Bronchial epithelial cell (primary cell): ENCODE data around the gene ASF1B. TPM values are rescaled to one million over a fixed set of nuclear protein-coding genes. Genes with fewer than 3 reads are reported as not detected.

Source experiments
- DNase-seq: peaks from one replicate; pipeline ENCODE4 v3.0.0-alpha.2; 2010; ENCODE audit warnings: low read depth
- FAIRE-seq: peaks from 2 replicates; lab custom pipeline; 2011; peaks lifted over from hg19 to GRCh38; lab: Jason Lieb, UNC
- H3K27me3 ChIP-seq: 2 replicates; pipeline ENCODE4 v1.5.1; 2011; ENCODE audit warnings: low read length; ENCODE audit not compliant: control insufficient read depth, insufficient read depth
- H3K36me3 ChIP-seq: 2 replicates; pipeline ENCODE4 v1.5.1; 2011; ENCODE audit warnings: low read length; ENCODE audit not compliant: control insufficient read depth, insufficient read depth
- H3K4me3 ChIP-seq: 2 replicates; pipeline ENCODE4 v1.5.1; 2011; ENCODE audit warnings: mild to moderate bottlenecking, low read depth, low read length, control low read depth
- total RNA-seq: library from RNA; depleted of rRNA; stranded (reverse); fragments of >200 nt; gene quantifications from 2 replicates; pipeline ENCODE4 v1.2.1, GENCODE V29; 2014
- TF ChIP-seq, protein P1 (sequence below): IDR thresholded peaks from 2 replicates; pipeline ENCODE4 v1.5.1; 2011; ENCODE audit warnings: mild to moderate bottlenecking, moderate library complexity, low read length, control low read depth, inconsistent platforms; ENCODE audit not compliant: insufficient read depth, severe bottlenecking

Gene ASF1B
- total RNA-seq, 1 donor from 2014 or later, result 0.53 TPM

DNA sequence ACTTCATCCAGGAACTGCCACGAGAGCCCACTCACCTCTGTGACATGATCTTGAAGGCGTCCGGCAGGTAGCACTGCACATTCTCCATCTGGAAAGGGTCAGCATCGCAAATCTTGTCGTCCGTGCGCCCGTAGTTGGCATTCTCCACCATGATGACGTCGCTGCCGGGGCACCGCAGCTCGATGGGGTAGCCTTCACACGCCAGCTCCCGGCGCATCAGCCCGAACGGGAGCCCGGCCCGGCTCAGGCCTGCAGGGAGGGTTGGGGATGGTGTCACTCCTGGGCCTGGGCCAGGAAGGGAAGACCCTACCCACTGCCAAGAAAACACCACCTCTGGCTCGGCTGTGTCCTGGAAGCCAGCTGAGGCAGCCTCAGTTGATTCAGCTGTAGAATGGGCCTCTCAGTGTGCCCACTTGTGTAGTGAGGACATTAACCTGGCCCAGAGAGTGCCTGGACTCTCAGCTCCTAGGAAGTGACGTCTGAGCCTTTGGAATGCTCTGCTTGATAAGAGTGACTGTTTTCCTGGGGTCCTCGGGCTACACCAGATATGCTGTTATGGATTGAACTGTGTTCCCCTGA lies 41.2 kb upstream of the ASF1B start:
- Histone ChIP-seq H3K4me3 (no peak overlapping the region), H3K27me3 (no peaks in the 10 kb centered on the region), H3K36me3 (no peaks in the 10 kb centered on the region)
- no peak for FAIRE-seq
- TF ChIP-seq, protein P1, sequence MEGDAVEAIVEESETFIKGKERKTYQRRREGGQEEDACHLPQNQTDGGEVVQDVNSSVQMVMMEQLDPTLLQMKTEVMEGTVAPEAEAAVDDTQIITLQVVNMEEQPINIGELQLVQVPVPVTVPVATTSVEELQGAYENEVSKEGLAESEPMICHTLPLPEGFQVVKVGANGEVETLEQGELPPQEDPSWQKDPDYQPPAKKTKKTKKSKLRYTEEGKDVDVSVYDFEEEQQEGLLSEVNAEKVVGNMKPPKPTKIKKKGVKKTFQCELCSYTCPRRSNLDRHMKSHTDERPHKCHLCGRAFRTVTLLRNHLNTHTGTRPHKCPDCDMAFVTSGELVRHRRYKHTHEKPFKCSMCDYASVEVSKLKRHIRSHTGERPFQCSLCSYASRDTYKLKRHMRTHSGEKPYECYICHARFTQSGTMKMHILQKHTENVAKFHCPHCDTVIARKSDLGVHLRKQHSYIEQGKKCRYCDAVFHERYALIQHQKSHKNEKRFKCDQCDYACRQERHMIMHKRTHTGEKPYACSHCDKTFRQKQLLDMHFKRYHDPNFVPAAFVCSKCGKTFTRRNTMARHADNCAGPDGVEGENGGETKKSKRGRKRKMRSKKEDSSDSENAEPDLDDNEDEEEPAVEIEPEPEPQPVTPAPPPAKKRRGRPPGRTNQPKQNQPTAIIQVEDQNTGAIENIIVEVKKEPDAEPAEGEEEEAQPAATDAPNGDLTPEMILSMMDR, result no peak
- no peak for DNase-seq

DNA sequence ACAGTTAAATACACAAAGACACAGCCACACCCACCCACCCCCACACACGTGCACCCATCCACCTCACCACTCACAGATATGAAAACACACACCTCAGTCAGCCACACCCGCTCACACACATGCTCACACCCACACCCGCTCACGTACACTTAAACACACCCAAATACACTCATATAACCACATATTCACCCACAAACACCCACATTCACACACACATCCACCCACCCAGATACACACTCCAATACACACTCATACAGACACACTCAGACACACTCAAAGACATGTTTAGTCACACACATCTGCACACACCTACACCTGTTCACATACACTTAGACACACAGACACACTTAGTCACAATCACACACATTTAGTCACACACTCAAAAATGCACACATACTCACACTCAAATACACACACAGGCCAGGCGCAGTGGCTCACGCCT lies 39.0 kb upstream of the ASF1B start:
- TF ChIP-seq, protein P1, result no peak
- DNase-seq (no peak), FAIRE-seq (no peak)
- no peaks in the 10 kb centered on the region for H3K27me3 ChIP-seq
- H3K36me3 ChIP-seq, result no peaks in the 10 kb centered on the region
- H3K4me3 ChIP-seq, result no peak overlapping the region

DNA sequence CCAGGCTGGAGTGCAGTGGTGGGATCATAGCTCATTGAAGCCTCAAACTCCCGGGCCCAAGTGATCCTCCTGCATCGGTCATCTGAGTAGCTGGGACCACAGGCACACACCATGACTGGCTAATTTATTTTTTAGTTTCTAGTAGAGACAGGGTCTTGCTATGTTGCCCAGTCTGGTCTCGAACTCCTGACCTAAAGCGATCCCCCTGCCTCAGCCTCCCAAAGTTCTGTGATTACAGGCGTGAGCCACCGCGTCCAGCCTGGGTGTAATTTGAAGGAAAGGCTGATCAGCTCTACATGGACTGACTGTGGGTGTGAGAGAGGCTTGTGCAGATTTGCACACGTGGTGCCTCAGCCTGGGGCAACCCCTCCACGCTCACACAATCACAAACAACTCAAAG lies 38.5 kb upstream of the ASF1B start:
- Histone ChIP-seq H3K36me3 (no peaks in the 10 kb centered on the region), H3K27me3 (no peaks in the 10 kb centered on the region), H3K4me3 (no peak overlapping the region)
- FAIRE-seq (no peak), DNase-seq (no peak)
- TF ChIP-seq, protein P1, result no peak

DNA sequence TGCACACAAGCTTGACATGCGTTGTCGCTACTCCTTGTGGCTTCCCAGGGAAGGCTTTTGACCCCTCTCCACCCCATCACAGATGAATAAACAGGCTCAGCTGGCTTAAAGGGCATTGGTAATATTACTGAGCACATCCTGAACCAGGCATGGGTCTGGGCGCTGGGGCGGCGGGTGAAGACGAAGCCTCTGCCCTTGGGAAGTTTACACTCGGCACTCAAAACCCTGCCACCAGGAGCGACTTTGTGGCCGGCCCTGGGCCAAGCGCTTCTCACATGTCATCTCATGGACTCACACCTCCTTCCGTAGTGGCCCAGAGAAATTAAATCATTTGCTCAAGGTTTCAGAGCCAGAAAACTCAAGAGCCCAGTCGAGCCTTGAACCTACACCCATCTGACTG lies 32.6 kb upstream of the ASF1B start:
- TF ChIP-seq, protein P1, result no peak

DNA sequence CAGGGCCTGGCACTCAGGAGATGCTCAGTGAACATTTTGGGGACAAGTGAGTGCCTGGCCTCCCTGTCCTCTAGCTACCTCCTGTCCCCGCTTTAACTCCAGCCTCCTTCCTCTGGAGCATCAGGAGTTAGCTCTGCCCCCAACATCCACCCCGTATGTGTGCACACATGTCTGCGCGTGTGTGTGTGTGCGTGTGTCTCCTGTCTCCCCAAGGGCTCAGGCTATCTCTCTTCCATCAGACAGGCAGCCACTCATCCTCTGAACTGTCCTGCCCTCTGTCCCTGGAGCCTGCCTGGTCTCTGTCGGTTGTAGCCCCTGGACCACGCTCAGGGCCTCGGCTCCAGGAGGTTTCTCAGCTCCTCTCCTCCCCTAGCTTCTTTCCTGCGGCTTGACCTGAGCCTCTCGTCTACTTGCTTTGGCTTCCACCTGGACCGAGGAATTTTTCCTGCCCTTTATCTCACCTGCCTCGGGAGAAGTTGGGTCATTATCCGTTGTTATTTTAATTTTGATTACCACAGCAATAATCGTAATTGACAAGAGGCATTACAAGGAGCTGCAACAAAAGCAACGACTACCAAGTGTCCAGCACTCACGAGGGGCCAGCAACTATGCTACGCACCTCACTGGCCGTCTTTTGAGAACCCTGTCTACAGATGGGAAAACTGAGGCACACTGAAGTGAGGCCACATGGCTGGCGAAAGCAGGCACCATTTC lies 32.0 kb upstream of the ASF1B start:
- FAIRE-seq (peak; percentile 13), DNase-seq (no peak)

More for the DNA sequence above, 32.6 kb upstream of the ASF1B start:
- DNase-seq, result no peak
- H3K4me3 ChIP-seq, result no peak overlapping the region
- H3K36me3 ChIP-seq, result no peaks in the 10 kb centered on the region
- H3K27me3 ChIP-seq, result peaks cover 1% of the 10 kb centered on the region
- no peak for FAIRE-seq

More for the DNA sequence above, 32.0 kb upstream of the ASF1B start:
- H3K4me3 ChIP-seq, result no peak overlapping the region
- peaks cover 1% of the 10 kb centered on the region for H3K27me3 ChIP-seq
- TF ChIP-seq, protein P1, result no peak
- H3K36me3 ChIP-seq, result no peaks in the 10 kb centered on the region
